Measurements from ENCODE around the gene CARD19.

CARD19 gene

GRCh38 chr9:93096131-93096802 is at the start of gene CARD19:
Gene CARD19 (plus strand): TSS chr9:93096217. CDS start chr9:93096346, 129 bp downstream.
- DNase-seq, result no peak

GRCh38 chr9:93048566-93049448 is 47.2 kb upstream of the CARD19 start:
- DNase-seq, result no peak

GRCh38 chr9:93049491-93049890 is 46.5 kb upstream of the CARD19 start:
- DNase-seq, result no peak

GRCh38 chr9:93050231-93050630 is 45.8 kb upstream of the CARD19 start:
- no peak for DNase-seq

GRCh38 chr9:93051680-93052089 is 44.3 kb upstream of the CARD19 start:
- DNase-seq, result no peak

GRCh38 chr9:93052791-93053540 is 43.1 kb upstream of the CARD19 start:
- no peak for DNase-seq

- no peak for DNase-seq
Measured at GRCh38 chr9:93053781-93054331, 42.2 kb upstream of the CARD19 start.

- DNase-seq, result no peak
Measured at GRCh38 chr9:93054758-93055704, 41.0 kb upstream of the CARD19 start.

GRCh38 chr9:93057042-93057702 is 38.8 kb upstream of the CARD19 start:
- DNase-seq, result no peak

GRCh38 chr9:93057703-93058354 is 38.2 kb upstream of the CARD19 start:
- no peak for DNase-seq

GRCh38 chr9:93058355-93059010 is 37.5 kb upstream of the CARD19 start, which contains the start of gene SUSD3:
Gene SUSD3 (plus strand): TSS chr9:93058701. CDS start chr9:93058743, 42 bp downstream.
- DNase-seq, result no peak

GRCh38 chr9:93059011-93059714 is 36.9 kb upstream of the CARD19 start:
- DNase-seq, result no peak

- no peak for DNase-seq
Measured at GRCh38 chr9:93059715-93060578, 36.1 kb upstream of the CARD19 start.

GRCh38 chr9:93060746-93061259 is 35.2 kb upstream of the CARD19 start:
- DNase-seq, result no peak

GRCh38 chr9:93061260-93061751 is 34.7 kb upstream of the CARD19 start:
- no peak for DNase-seq

GRCh38 chr9:93061791-93062763 is 33.9 kb upstream of the CARD19 start:
- DNase-seq, result no peak
